Large intestine (tissue), 12 donors: Measurements from ENCODE around the gene ZNF605. TPM values are rescaled to one million over a fixed set of nuclear protein-coding genes. Genes with fewer than 3 reads are reported as not detected.
A peak's percentile ranks its signal among the peaks of the same experiment; 100 is the strongest.
"Not testable (repeated sequence)": the region's sequence is repeated elsewhere in the genome, so short reads cannot be mapped to it uniquely, and the experiment has no call there.

Source experiments
- DNase-seq, 2 donors: peaks; one replicate each; pipeline versions ENCODE4 v3.0.0 to v3.0.0-alpha.2; 2013
- H3K27ac ChIP-seq: one replicate; pipeline ENCODE4 v1.5.1; 2013; ENCODE audit warnings: low read length
- H3K27me3 ChIP-seq: 2 replicates; pipeline ENCODE4 v1.6.1; 2013; ENCODE audit warnings: low read length; ENCODE audit not compliant: control insufficient read depth, insufficient read depth
- H3K36me3 ChIP-seq: 2 replicates; pipeline ENCODE4 v1.6.1; 2013; ENCODE audit warnings: low read length; ENCODE audit not compliant: control insufficient read depth, insufficient read depth
- H3K4me1 ChIP-seq: one replicate; pipeline ENCODE4 v1.6.1; 2013; ENCODE audit warnings: low read length; ENCODE audit not compliant: control insufficient read depth, insufficient read depth
- H3K4me3 ChIP-seq: one replicate; pipeline ENCODE4 v1.5.1; 2013; ENCODE audit warnings: low read length
- H3K9me3 ChIP-seq: one replicate; pipeline ENCODE4 v1.6.1; 2013; ENCODE audit warnings: mild to moderate bottlenecking, low read depth, low read length, moderate library complexity; ENCODE audit not compliant: control insufficient read depth
- WGBS: methylation state at CpG from one replicate; pipeline ENCODE4 v1.1.5; 2013; ENCODE audit warnings: low lambda C conversion rate; ENCODE audit not compliant: insufficient coverage; 5-methylcytosine and 5-hydroxymethylcytosine counted together
- long read RNA-seq, 11 donors: transcript quantifications; one replicate each; lab custom pipeline, GENCODE V29; 2026
- polyA plus RNA-seq: library from polyadenylated mRNA; unstranded; fragments of 120-200 nt; gene quantifications from one replicate; pipeline ENCODE4 v1.2.1, GENCODE V29; 2013

Gene ZNF605
- 20.0 TPM for polyA plus RNA-seq
- long read RNA-seq, donor 1, partial matches to known transcripts: 0 of 1 reads
- long read RNA-seq, donor 1, other reads (novel, unspliced or antisense): 0 of 1 reads
- long read RNA-seq, donor 2, full-length matches to known transcripts: 3 of 31 reads
- long read RNA-seq, donor 2, partial matches to known transcripts: 28 of 31 reads
- long read RNA-seq, donor 2, other reads (novel, unspliced or antisense): 0 of 31 reads
- long read RNA-seq, donor 3: 0 reads
- long read RNA-seq, donor 4: 0 reads
- long read RNA-seq, donor 5, partial matches to known transcripts: 0 of 2 reads
- long read RNA-seq, donor 5, other reads (novel, unspliced or antisense): 0 of 2 reads
- long read RNA-seq, donor 6, partial matches to known transcripts: 31 of 32 reads
- long read RNA-seq, donor 6, other reads (novel, unspliced or antisense): 0 of 32 reads
- long read RNA-seq, donor 7, partial matches to known transcripts: 16 of 18 reads
- long read RNA-seq, donor 7, other reads (novel, unspliced or antisense): 0 of 18 reads
- long read RNA-seq, donor 8, full-length matches to known transcripts: 2 of 42 reads
- long read RNA-seq, donor 8, partial matches to known transcripts: 40 of 42 reads
- long read RNA-seq, donor 8, other reads (novel, unspliced or antisense): 0 of 42 reads
- long read RNA-seq, donor 9, partial matches to known transcripts: 17 of 17 reads
- long read RNA-seq, donor 9, other reads (novel, unspliced or antisense): 0 of 17 reads
- long read RNA-seq, donor 10, full-length matches to known transcripts: 4 of 4 reads
- long read RNA-seq, donor 10, partial matches to known transcripts: 0 of 4 reads
- long read RNA-seq, donor 10, other reads (novel, unspliced or antisense): 0 of 4 reads
- long read RNA-seq, donor 11: 0 reads

DNA sequence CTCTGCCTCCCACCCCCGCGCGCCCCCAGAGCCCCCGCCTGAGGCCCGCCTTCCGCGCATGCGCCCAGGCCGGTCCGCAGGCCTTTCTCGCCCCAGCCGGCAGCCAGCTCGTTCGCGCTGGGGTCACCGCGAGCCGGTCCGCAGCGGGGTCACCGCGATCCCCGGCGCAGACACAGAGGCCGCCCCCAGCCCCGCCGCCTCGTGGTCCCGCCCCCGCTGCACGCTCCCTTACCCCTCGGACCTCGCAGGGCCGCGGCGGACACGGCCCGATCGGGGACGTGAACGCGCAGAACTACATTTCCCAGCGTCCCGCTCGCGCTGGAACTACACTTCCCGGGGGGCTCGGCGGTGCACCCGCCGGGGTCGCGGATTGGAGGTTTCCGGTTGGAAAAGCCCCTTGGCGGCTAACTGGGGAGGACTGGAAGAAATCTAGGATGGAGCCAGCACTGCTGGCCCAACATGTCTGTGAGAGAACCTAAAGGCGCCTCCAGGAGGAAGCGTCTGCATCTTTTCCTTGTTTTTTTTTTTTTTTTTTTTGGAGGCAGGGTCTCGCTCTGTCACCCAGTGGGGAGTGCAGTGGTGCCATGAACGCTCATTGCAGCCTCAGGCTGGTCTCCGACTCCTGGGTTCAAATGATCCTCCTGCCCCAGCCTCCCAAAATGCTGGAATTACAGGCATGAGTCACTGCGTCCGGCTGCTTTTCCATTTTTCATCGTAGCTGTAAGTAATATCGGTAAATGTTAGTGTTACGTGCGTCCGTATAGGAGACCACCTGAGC is at the start of gene ZNF605:
ZNF605 (minus strand) TSS at position 296 of the 778 bp plus-strand sequence. CDS start 10,671 bp downstream, outside the sequence.
- DNase-seq: peak; percentile 88 to 95
- Histone ChIP-seq H3K27me3 (no peaks in the 10 kb centered on the region), H3K27ac (peak within 1 kb of the TSS; percentile 91), H3K36me3 (peaks cover 3% of the 10 kb centered on the region), H3K4me1 (no peaks in the 10 kb centered on the region), H3K4me3 (peak within 1 kb of the TSS; percentile 77), H3K9me3 (peaks cover 57% of the 10 kb centered on the region)
- no CpG with 5 or more reads among the region's 67 CpGs for WGBS

DNA sequence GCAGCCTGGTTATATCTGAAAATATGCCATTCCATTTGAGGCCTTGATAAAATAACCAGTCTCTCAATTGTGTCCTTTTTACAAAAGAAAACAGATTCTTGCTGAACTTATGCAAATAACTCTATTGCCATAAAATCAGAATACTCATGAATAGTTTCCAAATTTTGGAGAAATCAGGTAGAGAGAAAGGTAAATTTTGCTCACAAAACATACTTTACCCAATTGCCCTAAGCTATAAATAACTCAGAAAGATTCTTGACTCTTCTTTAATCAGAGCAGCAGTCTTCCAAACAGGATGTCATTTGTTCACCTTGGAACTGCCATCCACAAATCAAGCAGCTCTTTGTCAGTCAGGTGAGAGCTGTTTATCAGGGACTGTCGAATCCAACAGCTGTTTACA is 42.6 kb upstream of the ZNF605 start:
- Histone ChIP-seq H3K9me3 (peaks cover 75% of the 10 kb centered on the region), H3K36me3 (peaks cover 10% of the 10 kb centered on the region), H3K4me3 (no peak overlapping the region), H3K27me3 (no peaks in the 10 kb centered on the region), H3K27ac (no peak overlapping the region), H3K4me1 (no peaks in the 10 kb centered on the region)
- no peak for DNase-seq
- WGBS: no CpG with 5 or more reads among the region's 1 CpG

DNA sequence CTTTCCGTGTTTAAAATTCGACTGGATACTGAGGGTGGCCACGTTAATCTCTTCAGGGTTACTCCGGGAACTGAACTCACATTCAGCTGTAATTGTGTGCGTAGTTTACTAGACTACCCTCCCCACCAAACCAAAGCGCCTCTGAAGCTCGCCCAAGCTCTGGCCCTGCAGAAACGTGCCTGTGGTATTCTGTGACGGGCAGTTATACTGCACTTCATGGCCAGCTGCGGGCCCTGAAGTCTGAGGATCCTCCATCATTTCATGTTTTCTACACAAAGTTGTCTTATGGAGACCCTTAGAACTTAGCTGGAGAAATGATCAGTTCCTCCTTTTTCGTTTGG is 30.7 kb upstream of the ZNF605 start:
- DNase-seq: peak in 1 of 2 donors; percentile 36
- peaks cover 13% of the 10 kb centered on the region for H3K36me3 ChIP-seq

DNA sequence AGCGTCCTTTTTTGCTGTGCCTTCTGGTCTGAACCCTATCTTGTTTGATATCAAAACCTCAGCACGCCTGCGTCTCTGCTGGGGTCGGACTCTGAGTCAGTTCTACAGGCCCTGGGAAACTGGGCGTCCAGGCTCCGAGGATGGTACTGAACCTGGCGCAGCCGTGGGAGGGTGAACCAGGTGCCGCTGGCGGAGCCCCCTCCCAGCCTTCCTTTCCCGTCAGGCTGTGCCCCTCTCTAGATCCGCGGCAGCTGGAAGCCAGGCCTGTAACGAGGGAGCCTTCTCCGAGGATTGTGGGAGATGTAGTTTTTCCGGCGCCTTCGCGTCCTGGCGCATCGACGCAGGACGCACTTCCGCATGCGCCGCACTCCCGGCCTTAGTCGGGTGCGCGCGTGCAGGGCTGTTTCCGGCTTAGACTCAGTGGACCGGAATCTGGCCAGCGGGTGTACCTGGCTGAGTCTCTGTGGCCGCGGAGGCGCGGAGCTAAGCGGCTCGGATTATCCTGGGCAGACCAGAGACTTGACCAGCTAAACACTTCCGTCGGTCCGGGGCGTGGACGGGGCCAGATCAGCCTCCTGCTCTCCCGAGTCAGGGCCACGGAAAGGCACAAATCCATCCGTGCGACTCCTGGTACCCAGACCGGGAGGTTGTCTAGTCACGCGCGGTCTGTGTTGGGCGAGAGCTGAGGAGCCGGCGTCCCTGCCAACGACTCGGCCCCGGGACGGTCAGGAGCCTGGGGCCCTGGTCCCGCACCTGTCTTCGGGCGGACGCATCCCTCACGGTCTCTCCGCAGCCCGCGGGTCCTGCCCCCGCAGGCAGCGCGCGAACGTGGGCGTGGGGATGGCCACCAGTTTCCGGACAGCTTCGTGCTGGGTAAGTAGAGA is 30.1 kb upstream of the ZNF605 start, which contains the start of gene ZNF26:
ZNF26 (plus strand) TSS at position 367 of the 884 bp plus-strand sequence; CDS start at position 841, 474 bp downstream.
- H3K4me3 ChIP-seq: peak within 1 kb of the TSS; percentile 95
- H3K27me3 ChIP-seq: no peaks in the 10 kb centered on the region
- peaks cover 13% of the 10 kb centered on the region for H3K36me3 ChIP-seq
- H3K4me1 ChIP-seq: no peaks in the 10 kb centered on the region
- H3K27ac ChIP-seq: peak within 1 kb of the TSS; percentile 75
- peak; percentile 95 to 97 for DNase-seq
- H3K9me3 ChIP-seq: peaks cover 27% of the 10 kb centered on the region
- WGBS: no CpG with 5 or more reads among the region's 76 CpGs

More for the DNA sequence above, 30.7 kb upstream of the ZNF605 start:
- Histone ChIP-seq H3K9me3 (peaks cover 33% of the 10 kb centered on the region), H3K27me3 (no peaks in the 10 kb centered on the region), H3K27ac (no peak overlapping the region), H3K4me1 (no peaks in the 10 kb centered on the region), H3K4me3 (peak overlapping the region; percentile 95)
- WGBS: no CpG with 5 or more reads among the region's 11 CpGs

DNA sequence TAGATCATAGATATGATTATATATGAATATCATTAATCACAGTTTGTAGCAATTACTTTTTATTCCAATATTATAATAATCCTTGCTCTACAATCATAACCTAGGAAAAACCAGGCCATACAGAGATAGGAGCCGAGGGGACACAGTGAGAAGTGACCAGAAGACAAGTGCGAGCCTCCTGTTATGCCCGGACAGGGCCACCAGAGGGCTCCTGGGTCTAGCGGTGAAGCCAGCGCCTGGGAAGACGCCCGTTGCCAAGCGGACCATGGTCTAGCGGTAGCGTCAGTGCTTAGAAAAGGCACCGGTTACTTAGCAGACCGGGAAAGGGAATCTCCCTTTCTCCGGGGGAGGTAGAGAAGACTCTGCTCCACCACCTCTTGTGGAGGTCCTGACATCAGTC is 20.8 kb upstream of the ZNF605 start:
- DNase-seq: not testable (repeated sequence)
- peaks cover 16% of the 10 kb centered on the region for H3K9me3 ChIP-seq
- no CpG with 5 or more reads among the region's 13 CpGs for WGBS

DNA sequence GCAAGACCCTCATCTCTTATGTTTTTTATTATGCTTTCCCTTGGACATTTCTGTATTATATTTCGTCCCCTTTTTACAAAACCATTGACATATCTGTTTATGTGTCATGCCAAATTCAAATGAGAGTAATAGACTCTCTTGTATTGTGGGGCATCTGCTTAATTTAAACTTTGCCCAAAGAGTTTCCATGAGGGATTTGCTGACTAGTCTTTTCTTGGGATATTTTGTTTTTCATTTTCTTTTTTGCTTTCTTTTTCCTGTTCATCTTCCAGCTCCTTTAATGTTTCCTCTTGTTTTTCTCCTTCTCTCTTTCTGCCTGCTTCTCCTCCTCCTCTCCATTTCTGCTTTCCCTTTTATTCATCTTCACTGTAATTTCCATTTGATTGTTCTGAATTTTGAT is 16.3 kb upstream of the ZNF605 start:
- Histone ChIP-seq H3K27ac (no peak overlapping the region), H3K27me3 (no peaks in the 10 kb centered on the region), H3K36me3 (no peaks in the 10 kb centered on the region), H3K9me3 (peaks cover 35% of the 10 kb centered on the region), H3K4me3 (no peak overlapping the region), H3K4me1 (no peaks in the 10 kb centered on the region)
- WGBS: 83% methylated on average over 1 of the region's 1 CpG
- DNase-seq: no peak

More for the DNA sequence above, 20.8 kb upstream of the ZNF605 start:
- not testable (repeated sequence) for H3K4me3 ChIP-seq, H3K36me3 ChIP-seq, H3K27me3 ChIP-seq, H3K27ac ChIP-seq, H3K4me1 ChIP-seq

DNA sequence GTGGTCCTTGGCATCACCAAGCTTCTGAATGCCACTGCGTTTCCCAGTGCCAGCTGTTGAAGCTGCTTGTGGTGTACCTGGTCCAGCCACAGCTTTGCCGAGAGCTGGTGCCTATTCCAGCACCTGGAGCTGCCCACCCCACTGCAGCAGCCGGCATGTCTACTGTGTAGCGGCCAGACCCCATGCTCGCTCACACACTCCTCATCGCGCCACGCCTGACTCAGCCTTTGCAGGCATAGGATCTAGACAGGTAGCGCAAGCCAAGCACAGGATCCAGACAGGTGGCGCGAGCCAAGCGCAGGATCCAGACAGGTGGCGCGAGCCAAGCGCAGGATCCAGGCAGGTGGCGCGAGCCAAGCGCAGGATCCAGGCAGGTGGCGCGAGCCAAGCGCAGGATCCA is 11.6 kb upstream of the ZNF605 start:
- H3K27me3 ChIP-seq: no peaks in the 10 kb centered on the region
- no peaks in the 10 kb centered on the region for H3K36me3 ChIP-seq
- DNase-seq: no peak
- peaks cover 61% of the 10 kb centered on the region for H3K9me3 ChIP-seq
- H3K27ac ChIP-seq: no peak overlapping the region
- no peaks in the 10 kb centered on the region for H3K4me1 ChIP-seq
- H3K4me3 ChIP-seq: no peak overlapping the region
- WGBS: no CpG with 5 or more reads among the region's 21 CpGs

DNA sequence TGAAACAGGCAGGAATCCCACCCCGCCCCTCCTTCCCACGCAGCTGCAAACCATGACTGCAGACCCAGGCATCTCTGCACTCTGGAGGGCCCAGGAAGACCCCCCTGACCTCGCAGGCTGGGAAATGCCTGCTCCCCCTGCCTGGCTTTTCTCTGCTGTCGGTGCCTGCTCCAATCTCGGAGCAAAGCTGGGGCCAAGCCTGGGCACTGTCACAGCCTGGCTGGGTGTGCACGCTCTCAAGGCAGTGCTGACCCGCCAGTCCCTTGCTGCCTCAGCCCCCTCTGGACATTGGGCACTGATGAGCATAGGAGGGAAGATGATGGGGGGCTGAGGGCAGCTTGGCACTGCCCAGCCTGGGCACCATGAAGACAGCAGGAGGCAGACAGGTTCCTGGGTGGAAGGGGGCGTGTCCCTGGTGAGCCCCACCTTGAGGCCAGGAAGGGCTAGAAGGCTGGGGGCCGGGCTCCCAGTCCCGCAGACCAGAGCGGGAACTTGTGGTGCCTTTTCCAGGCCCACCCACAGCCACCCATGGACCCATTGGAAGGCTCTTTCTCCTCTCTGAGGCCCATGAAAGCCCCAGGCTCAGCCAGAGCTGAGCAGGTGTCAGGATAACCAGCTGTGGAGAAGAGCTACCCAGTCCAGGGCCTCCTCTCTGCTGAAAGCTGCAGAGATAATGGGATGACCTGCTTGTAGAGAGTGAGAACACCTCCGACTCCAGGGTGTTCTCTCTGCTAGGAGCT is 10.7 kb upstream of the ZNF605 start:
- no peak for DNase-seq
- Histone ChIP-seq H3K27me3 (no peaks in the 10 kb centered on the region), H3K27ac (no peak overlapping the region), H3K4me3 (no peak overlapping the region), H3K4me1 (no peaks in the 10 kb centered on the region), H3K9me3 (peaks cover 57% of the 10 kb centered on the region), H3K36me3 (no peaks in the 10 kb centered on the region)
- WGBS: no CpG with 5 or more reads among the region's 12 CpGs

DNA sequence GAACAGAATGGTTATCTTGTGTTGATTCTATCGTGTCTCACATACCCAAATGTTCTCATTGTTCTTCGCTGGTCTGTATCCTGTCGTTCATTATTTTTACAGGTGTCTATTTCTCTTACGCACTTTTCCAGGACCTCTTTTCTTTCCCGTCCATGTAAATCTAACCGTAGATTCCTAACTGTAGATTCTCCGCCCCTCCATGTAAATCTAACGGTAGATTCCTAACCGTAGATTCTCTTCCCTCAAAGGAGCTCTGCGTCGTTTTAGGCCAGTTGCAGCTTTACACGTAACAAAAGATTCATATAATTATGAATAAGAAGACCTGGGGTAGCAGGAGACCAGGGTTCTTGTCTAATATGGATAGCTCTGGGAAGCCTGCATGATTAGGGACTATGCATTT is 9.7 kb upstream of the ZNF605 start:
- Histone ChIP-seq H3K4me3 (no peak overlapping the region), H3K27me3 (no peaks in the 10 kb centered on the region), H3K4me1 (no peaks in the 10 kb centered on the region), H3K36me3 (no peaks in the 10 kb centered on the region), H3K27ac (no peak overlapping the region), H3K9me3 (peaks cover 60% of the 10 kb centered on the region)
- DNase-seq: no peak
- 96% methylated on average over 10 of the region's 12 CpGs for WGBS
